COR-L47 (cell line): ENCODE data around the gene EDDM13.
"Not testable (repeated sequence)": the region's sequence is repeated elsewhere in the genome, so short reads cannot be mapped to it uniquely, and the experiment has no call there.

Source experiments
- DNase-seq: peaks from one replicate; lab custom pipeline; 2025; lab: John Stamatoyannopoulos, UW

Gene EDDM13

GRCh38 chr19:56321989-56322440 lies 49.5 kb downstream of the EDDM13 start:
- no peak for DNase-seq

GRCh38 chr19:56324436-56324835 lies 51.9 kb downstream of the EDDM13 start:
- no peak for DNase-seq

GRCh38 chr19:56332695-56333094 lies 60.1 kb downstream of the EDDM13 start:
- no peak for DNase-seq

GRCh38 chr19:56333506-56333905 lies 61.0 kb downstream of the EDDM13 start:
- DNase-seq, result peak; percentile 42

GRCh38 chr19:56335371-56335770 lies 62.8 kb downstream of the EDDM13 start:
- DNase-seq, result not testable (repeated sequence)

GRCh38 chr19:56337077-56337476 lies 64.5 kb downstream of the EDDM13 start:
- not testable (repeated sequence) for DNase-seq

- DNase-seq, result not testable (repeated sequence)
These were observed 66.5 kb downstream of the EDDM13 start for GRCh38 chr19:56339031-56339430.

- no peak for DNase-seq
These were observed 69.4 kb downstream of the EDDM13 start for GRCh38 chr19:56341948-56342347.

- no peak for DNase-seq
These were observed 74.7 kb downstream of the EDDM13 start for GRCh38 chr19:56347163-56347778.

- no peak for DNase-seq
These were observed 75.8 kb downstream of the EDDM13 start for GRCh38 chr19:56348289-56348877.

- peak; percentile 43 for DNase-seq
These were observed 78.0 kb downstream of the EDDM13 start for GRCh38 chr19:56350416-56351045.

- DNase-seq, result no peak
These were observed 78.7 kb downstream of the EDDM13 start for GRCh38 chr19:56351208-56351607.

GRCh38 chr19:56355517-56355916 lies 83.0 kb downstream of the EDDM13 start:
- no peak for DNase-seq

GRCh38 chr19:56356944-56357343 lies 84.4 kb downstream of the EDDM13 start:
- DNase-seq, result no peak
